Caco-2 (cell line): ENCODE results near the gene NEURL4. TPM values are rescaled to one million over a fixed set of nuclear protein-coding genes. Genes with fewer than 3 reads are reported as not detected.
"Not testable (repeated sequence)": the region's sequence is repeated elsewhere in the genome, so short reads cannot be mapped to it uniquely, and the experiment has no call there.

ENCODE experiments used
- BruUV-seq: library from RNA; stranded (reverse); fragments of 400-500 nt; replicated peaks from 2 replicates; lab custom pipeline; 2021; lab: Mats Ljungman, UMichigan
- CTCF ChIA-PET: fragments of 300-600 bp; sonication (Branson Sonifier 250); formaldehyde crosslinking; loops from one replicate; lab custom pipeline; 2022; ENCODE audit warnings: antibody characterized with exemption; lab: Charles Lee
- POLR2A ChIA-PET: fragments of 300-600 bp; sonication (Branson Sonifier 250); formaldehyde crosslinking; loops from one replicate; lab custom pipeline; 2022; ENCODE audit warnings: antibody characterized with exemption; lab: Charles Lee
- DNase-seq, 2 experiments: peaks; one replicate each; pipeline versions ENCODE4 v3.0.0 to v3.0.0-alpha.2; 2020 to 2022
- H3K27me3 ChIP-seq: replicated peaks from 2 replicates; pipeline ENCODE4 v1.6.0; 2011; ENCODE audit warnings: low read length; ENCODE audit not compliant: control insufficient read depth, insufficient read depth
- H3K36me3 ChIP-seq: 2 replicates; pipeline ENCODE4 v1.5.1; 2011; ENCODE audit warnings: low read length; ENCODE audit not compliant: control insufficient read depth, insufficient read depth
- H3K4me1 ChIP-seq: fragments of 250-450 bp; sonication (Bioruptor Pico); 2 replicates; pipeline ENCODE4 v1.5.1; 2020; ENCODE audit warnings: mild to moderate bottlenecking
- H3K4me3 ChIP-seq: 2 replicates; pipeline ENCODE4 v1.5.1; 2011; ENCODE audit warnings: low read depth, mild to moderate bottlenecking, control low read depth, low read length
- H3K9me3 ChIP-seq: fragments of 250-450 bp; sonication (Bioruptor Pico); 2 replicates; pipeline ENCODE4 v1.5.1; 2020; ENCODE audit warnings: mild to moderate bottlenecking, moderate library complexity
- H3K27ac Mint-ChIP-seq: one replicate; pipeline ENCODE4 v1.8.0; 2022; ENCODE audit warnings: mixed read lengths; ENCODE audit not compliant: unreplicated experiment
- H3K27me3 Mint-ChIP-seq: one replicate; pipeline ENCODE4 v1.8.0; 2022; ENCODE audit warnings: mixed read lengths; ENCODE audit not compliant: insufficient read depth, unreplicated experiment
- H3K36me3 Mint-ChIP-seq: one replicate; pipeline ENCODE4 v1.8.0; 2022; ENCODE audit warnings: mild to moderate bottlenecking, mixed read lengths; ENCODE audit not compliant: insufficient read depth, unreplicated experiment
- H3K4me1 Mint-ChIP-seq: one replicate; pipeline ENCODE4 v1.8.0; 2022; ENCODE audit warnings: low read depth, mixed read lengths; ENCODE audit not compliant: unreplicated experiment
- H3K4me3 Mint-ChIP-seq: one replicate; pipeline ENCODE4 v1.8.0; 2022; ENCODE audit warnings: mild to moderate bottlenecking, moderate library complexity, mixed read lengths; ENCODE audit not compliant: unreplicated experiment
- H3K9me3 Mint-ChIP-seq: one replicate; pipeline ENCODE4 v1.8.0; 2022; ENCODE audit warnings: mixed read lengths; ENCODE audit not compliant: unreplicated experiment
- CTCF ChIP-seq, 2 experiments: fragments of 200-600 bp in 1 of 2; IDR thresholded peaks; 1 replicate in 1 of 2; 2 replicates in 1 of 2; pipeline versions ENCODE4 v1.5.1 to v1.8.0; 2011 to 2022; ENCODE audit warnings: antibody characterized with exemption in 1 of 2, control low read depth in 1 of 2, inconsistent platforms in 1 of 2, low read depth in 1 of 2, low read length in 1 of 2, mild to moderate bottlenecking in 1 of 2, moderate library complexity in 1 of 2; ENCODE audit not compliant: insufficient read depth in 1 of 2, severe bottlenecking in 1 of 2, unreplicated experiment in 1 of 2
- intact Hi-C: fragments of 100-400 bp; cut with micrococcal nuclease; formaldehyde crosslinking; loops from one replicate; pipeline ENCODE4 v1.10.0; 2022; ENCODE audit not compliant: unreplicated experiment
- total RNA-seq: library from RNA; stranded (reverse); gene quantifications from 2 replicates; pipeline ENCODE4 v1.2.3, GENCODE V29; 2022

The NEURL4 gene
- total RNA-seq, 1 experiment from 2014 or later = 31.1 TPM

GRCh38 chr17:7369825-7370224 is 40.7 kb upstream of the NEURL4 start:
- Mint-ChIP-seq H3K36me3 (no peaks in the 10 kb centered on the region), H3K4me3 (no peak overlapping the region), H3K4me1 (no peaks in the 10 kb centered on the region), H3K27me3 (no peaks in the 10 kb centered on the region), H3K9me3 (no peaks in the 10 kb centered on the region), H3K27ac (no peak overlapping the region)
- Histone ChIP-seq H3K36me3 (no peaks in the 10 kb centered on the region), H3K27me3 (no peaks in the 10 kb centered on the region), H3K9me3 (no peaks in the 10 kb centered on the region), H3K4me1 (no peaks in the 10 kb centered on the region), H3K4me3 (no peak overlapping the region)
- ChIA-PET POLR2A (interaction anchor here (0.6 kb wide), 1 partner anchor 147 kb away, joined by 3 read pairs; no protein-coding TSS in a partner anchor), CTCF (no interaction called here)
- intact Hi-C loops = no loop called here
- no peak for DNase-seq
- BruUV-seq = no TSS peak
- no peak for TF ChIP-seq CTCF (IDR thresholded peaks at IDR 0.05; ENCODE audit: insufficient read depth in 1 of 2, low read depth in 1 of 2, low read length in 1 of 2, severe bottlenecking in 1 of 2, unreplicated experiment in 1 of 2)

- H3K4me1 Mint-ChIP-seq, H3K4me3 ChIP-seq, H3K9me3 ChIP-seq, H3K27me3 Mint-ChIP-seq, H3K27me3 ChIP-seq, H3K36me3 Mint-ChIP-seq, DNase-seq, BruUV-seq, intact Hi-C loops, CTCF ChIA-PET, H3K4me3 Mint-ChIP-seq, H3K36me3 ChIP-seq, H3K4me1 ChIP-seq, H3K9me3 Mint-ChIP-seq, POLR2A ChIA-PET, H3K27ac Mint-ChIP-seq: not testable (repeated sequence)
Observed at GRCh38 chr17:7368599-7368994, 39.5 kb upstream of the NEURL4 start.

- H3K9me3 ChIP-seq = no peaks in the 10 kb centered on the region
- ChIA-PET POLR2A (no interaction called here), CTCF (no interaction called here)
- H3K27me3 ChIP-seq = no peaks in the 10 kb centered on the region
- intact Hi-C loops = no loop called here
- H3K4me1 Mint-ChIP-seq = no peaks in the 10 kb centered on the region
- no peaks in the 10 kb centered on the region for H3K36me3 Mint-ChIP-seq
- no peak overlapping the region for H3K4me3 Mint-ChIP-seq
- H3K27me3 Mint-ChIP-seq = no peaks in the 10 kb centered on the region
- no peaks in the 10 kb centered on the region for H3K9me3 Mint-ChIP-seq
- no peak for DNase-seq
- no peaks in the 10 kb centered on the region for H3K36me3 ChIP-seq
- TF ChIP-seq CTCF (IDR thresholded peaks at IDR 0.05; ENCODE audit: insufficient read depth in 1 of 2, low read depth in 1 of 2, low read length in 1 of 2, severe bottlenecking in 1 of 2, unreplicated experiment in 1 of 2) = no peak
- BruUV-seq = no TSS peak
- H3K4me1 ChIP-seq = no peaks in the 10 kb centered on the region
- no peak overlapping the region for H3K4me3 ChIP-seq
- H3K27ac Mint-ChIP-seq = no peak overlapping the region
Observed at GRCh38 chr17:7367918-7368598, 38.9 kb upstream of the NEURL4 start.
